Esophagus squamous epithelium (tissue), 5 donors: ENCODE data around the gene OR1F1. TPM values are rescaled to one million over a fixed set of nuclear protein-coding genes. Genes with fewer than 3 reads are reported as not detected.

Experiments used
- DNase-seq: peaks from one replicate; lab custom pipeline; 2025; lab: John Stamatoyannopoulos, UW
- H3K27ac ChIP-seq, 4 donors: fragments of 200-600 bp; sonication (generic); one replicate each; pipeline ENCODE4 v1.5.1; 2016 to 2019; ENCODE audit warnings: mild to moderate bottlenecking in 1 of 4
- H3K27me3 ChIP-seq, 4 donors: fragments of 200-600 bp; sonication (generic); 1 replicate in 3 of 4; 2 replicates in 1 of 4; pipeline versions ENCODE4 v1.5.1 to v1.6.0; 2017 to 2021; ENCODE audit warnings: antibody characterized with exemption in 1 of 4
- H3K36me3 ChIP-seq, 3 donors: fragments of 200-600 bp; sonication (generic); one replicate each; pipeline ENCODE4 v1.5.1; 2016 to 2019
- H3K4me1 ChIP-seq, 3 donors: fragments of 200-600 bp; sonication (generic); one replicate each; pipeline ENCODE4 v1.5.1; 2017 to 2019
- H3K4me3 ChIP-seq, 4 donors: fragments of 200-600 bp; sonication (generic); 1 replicate in 3 of 4; 2 replicates in 1 of 4; pipeline ENCODE4 v1.5.1; 2016 to 2019; ENCODE audit warnings: mild to moderate bottlenecking in 2 of 4, moderate library complexity in 1 of 4
- H3K9me3 ChIP-seq, 3 donors: fragments of 200-600 bp; sonication (generic); one replicate each; pipeline ENCODE4 v1.5.1; 2016 to 2019
- POLR2A ChIP-seq, 4 donors: fragments of 450-650 bp; IDR thresholded peaks; one replicate each; pipeline ENCODE4 v1.6.1; 2017; ENCODE audit warnings: antibody characterized with exemption in 4 of 4, mild to moderate bottlenecking in 4 of 4, moderate library complexity in 3 of 4
- WGBS, 2 donors: methylation state at CpG; one replicate each; pipeline ENCODE4 v1.1.5; 2018; 5-methylcytosine and 5-hydroxymethylcytosine counted together
- intact Hi-C: fragments of 100-400 bp; cut with DNase I; formaldehyde crosslinking; loops from one replicate; pipeline ENCODE4 v1.15.0; 2022
- total RNA-seq, 4 donors: library from RNA; depleted of rRNA; stranded (reverse); fragments of >200 nt; gene quantifications; one replicate each; pipeline ENCODE4 v1.1.0, GENCODE V29; 2016
- TF ChIP-seq, protein P1 (sequence below), 6 experiments: fragments of 450-650 bp in 4 of 6; fragments of 200-600 bp in 2 of 6; sonication (generic) in 2 of 6; IDR thresholded peaks; one replicate each; pipeline ENCODE4 v1.5.1; 2016 to 2019; ENCODE audit warnings: antibody characterized with exemption in 6 of 6, mild to moderate bottlenecking in 4 of 6, moderate library complexity in 4 of 6
- donor health status: DM: yes; HTN: yes; CAD: no.

OR1F1 gene
- total RNA-seq, 4 donors from 2014 or later = not detected

DNA sequence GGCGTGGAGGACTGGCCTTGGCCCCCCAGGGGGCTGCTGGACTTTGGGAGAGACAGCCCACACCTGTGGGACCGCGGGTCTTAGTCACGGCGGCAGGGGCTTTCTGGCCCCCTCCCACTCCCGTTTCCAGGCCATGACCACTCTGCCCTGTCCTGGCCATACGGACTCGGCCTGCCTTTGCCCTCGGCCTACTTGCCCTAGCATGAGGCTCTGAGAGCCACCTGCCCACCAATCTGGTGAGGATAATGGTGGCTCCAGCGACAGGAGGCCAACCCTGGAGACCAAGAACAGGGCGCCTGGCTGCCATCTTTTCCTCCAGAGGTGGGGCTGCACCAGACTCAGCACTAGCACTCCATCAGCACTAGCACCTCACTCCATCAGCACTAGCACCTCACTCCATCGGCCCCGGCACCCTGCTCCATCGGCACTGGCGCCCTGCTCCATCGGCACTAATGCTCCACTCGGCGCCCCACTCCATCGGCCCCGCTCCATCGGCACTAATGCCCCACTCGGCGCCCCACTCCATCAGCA lies 46.2 kb upstream of the OR1F1 start:
- Histone ChIP-seq H3K27me3 (no peaks in the 10 kb centered on the region), H3K4me3 (no peak overlapping the region), H3K36me3 (peaks cover 13 to 62% (median 19%) of the 10 kb centered on the region in 3 donors), H3K4me1 (peaks cover 0 to under 1% (median 0%) of the 10 kb centered on the region in 3 donors), H3K27ac (no peak overlapping the region), H3K9me3 (no peaks in the 10 kb centered on the region)
- 96 to 98% methylated on average over 12 to 18 of the region's 23 CpGs for WGBS, 2 donors
- DNase-seq = no peak
- intact Hi-C loops = no loop called here
- no peak for TF ChIP-seq POLR2A (IDR thresholded peaks at IDR 0.05)

DNA sequence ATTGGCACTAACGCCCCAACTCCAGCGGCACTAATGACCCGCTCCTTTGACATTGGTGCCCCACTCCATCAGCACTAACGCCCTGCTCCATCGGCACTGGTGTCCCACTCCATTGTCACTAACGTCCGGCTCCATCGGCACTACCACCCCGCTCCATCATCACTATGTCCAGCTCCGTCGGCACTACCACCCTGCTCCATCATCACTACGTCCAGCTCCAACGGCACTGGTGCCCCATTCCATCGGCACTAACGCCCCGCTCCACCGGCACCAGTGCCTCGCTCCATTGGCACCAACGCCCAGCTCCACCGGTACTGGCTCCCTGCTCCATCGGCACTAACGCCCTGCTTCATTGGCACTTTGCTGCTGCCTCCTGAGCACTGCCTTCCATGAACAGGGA lies 45.7 kb upstream of the OR1F1 start:
- H3K27me3 ChIP-seq = no peaks in the 10 kb centered on the region
- peaks cover 13 to 59% (median 18%) of the 10 kb centered on the region in 3 donors for H3K36me3 ChIP-seq
- TF ChIP-seq, protein P1, sequence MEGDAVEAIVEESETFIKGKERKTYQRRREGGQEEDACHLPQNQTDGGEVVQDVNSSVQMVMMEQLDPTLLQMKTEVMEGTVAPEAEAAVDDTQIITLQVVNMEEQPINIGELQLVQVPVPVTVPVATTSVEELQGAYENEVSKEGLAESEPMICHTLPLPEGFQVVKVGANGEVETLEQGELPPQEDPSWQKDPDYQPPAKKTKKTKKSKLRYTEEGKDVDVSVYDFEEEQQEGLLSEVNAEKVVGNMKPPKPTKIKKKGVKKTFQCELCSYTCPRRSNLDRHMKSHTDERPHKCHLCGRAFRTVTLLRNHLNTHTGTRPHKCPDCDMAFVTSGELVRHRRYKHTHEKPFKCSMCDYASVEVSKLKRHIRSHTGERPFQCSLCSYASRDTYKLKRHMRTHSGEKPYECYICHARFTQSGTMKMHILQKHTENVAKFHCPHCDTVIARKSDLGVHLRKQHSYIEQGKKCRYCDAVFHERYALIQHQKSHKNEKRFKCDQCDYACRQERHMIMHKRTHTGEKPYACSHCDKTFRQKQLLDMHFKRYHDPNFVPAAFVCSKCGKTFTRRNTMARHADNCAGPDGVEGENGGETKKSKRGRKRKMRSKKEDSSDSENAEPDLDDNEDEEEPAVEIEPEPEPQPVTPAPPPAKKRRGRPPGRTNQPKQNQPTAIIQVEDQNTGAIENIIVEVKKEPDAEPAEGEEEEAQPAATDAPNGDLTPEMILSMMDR (IDR thresholded peaks at IDR 0.05) = no peak
- TF ChIP-seq POLR2A (IDR thresholded peaks at IDR 0.05) = no peak
- H3K27ac ChIP-seq = no peak overlapping the region
- no peak overlapping the region for H3K4me3 ChIP-seq
- no peaks in the 10 kb centered on the region for H3K9me3 ChIP-seq
- no peak for DNase-seq
- intact Hi-C loops = no loop called here
- no peaks in the 10 kb centered on the region for H3K4me1 ChIP-seq
- WGBS, 2 donors = 94 to 97% methylated on average over 14 to 20 of the region's 22 CpGs

GRCh38 chr16:3142770-3143169 lies 45.2 kb upstream of the OR1F1 start:
- Histone ChIP-seq H3K4me1 (no peaks in the 10 kb centered on the region), H3K27me3 (no peaks in the 10 kb centered on the region), H3K9me3 (no peaks in the 10 kb centered on the region), H3K4me3 (no peak overlapping the region), H3K36me3 (peaks cover 13 to 54% (median 14%) of the 10 kb centered on the region in 3 donors), H3K27ac (no peak overlapping the region)
- WGBS, 2 donors = 83% methylated on average over 2 of the region's 13 CpGs; no CpG with 5 or more reads in 1 of the 2 donors
- TF ChIP-seq, protein P1 (IDR thresholded peaks at IDR 0.05) = no peak
- TF ChIP-seq POLR2A (IDR thresholded peaks at IDR 0.05) = no peak
- intact Hi-C loops = no loop called here
- no peak for DNase-seq

- Histone ChIP-seq H3K4me3 (no peak overlapping the region), H3K27me3 (no peaks in the 10 kb centered on the region), H3K9me3 (no peaks in the 10 kb centered on the region), H3K4me1 (no peaks in the 10 kb centered on the region), H3K36me3 (peaks cover 13 to 50% (median 13%) of the 10 kb centered on the region in 3 donors), H3K27ac (no peak overlapping the region)
- intact Hi-C loops = no loop called here
- TF ChIP-seq POLR2A (IDR thresholded peaks at IDR 0.05) = no peak
- TF ChIP-seq, protein P1 (IDR thresholded peaks at IDR 0.05) = no peak
- DNase-seq = no peak
- 93 to 98% methylated on average over 7 to 8 of the region's 11 CpGs for WGBS, 2 donors
These were observed 44.8 kb upstream of the OR1F1 start for GRCh38 chr16:3143189-3143588.

- no peak for TF ChIP-seq POLR2A (IDR thresholded peaks at IDR 0.05)
- TF ChIP-seq, protein P1 (IDR thresholded peaks at IDR 0.05) = no peak
- no peak overlapping the region for H3K27ac ChIP-seq
- intact Hi-C loops = no loop called here
- H3K4me1 ChIP-seq = no peaks in the 10 kb centered on the region
- DNase-seq = no peak
- no peaks in the 10 kb centered on the region for H3K9me3 ChIP-seq
- no peaks in the 10 kb centered on the region for H3K27me3 ChIP-seq
- H3K4me3 ChIP-seq = no peak overlapping the region
- peaks cover 13 to 44% (median 13%) of the 10 kb centered on the region in 3 donors for H3K36me3 ChIP-seq
- 70 to 87% methylated on average over 8 to 10 of the region's 23 CpGs for WGBS, 2 donors
These were observed 44.2 kb upstream of the OR1F1 start for GRCh38 chr16:3143598-3144320.
